GM19328 (cell line): Measurements from ENCODE around the gene TSPEAR.

Source experiments
- ATAC-seq: cut with Tn5 transposase; IDR thresholded peaks from one replicate; pipeline ENCODE4 v1.9.1; 2021; ENCODE audit warnings: mild to moderate bottlenecking, moderate library complexity; ENCODE audit not compliant: unreplicated experiment

TSPEAR gene

DNA sequence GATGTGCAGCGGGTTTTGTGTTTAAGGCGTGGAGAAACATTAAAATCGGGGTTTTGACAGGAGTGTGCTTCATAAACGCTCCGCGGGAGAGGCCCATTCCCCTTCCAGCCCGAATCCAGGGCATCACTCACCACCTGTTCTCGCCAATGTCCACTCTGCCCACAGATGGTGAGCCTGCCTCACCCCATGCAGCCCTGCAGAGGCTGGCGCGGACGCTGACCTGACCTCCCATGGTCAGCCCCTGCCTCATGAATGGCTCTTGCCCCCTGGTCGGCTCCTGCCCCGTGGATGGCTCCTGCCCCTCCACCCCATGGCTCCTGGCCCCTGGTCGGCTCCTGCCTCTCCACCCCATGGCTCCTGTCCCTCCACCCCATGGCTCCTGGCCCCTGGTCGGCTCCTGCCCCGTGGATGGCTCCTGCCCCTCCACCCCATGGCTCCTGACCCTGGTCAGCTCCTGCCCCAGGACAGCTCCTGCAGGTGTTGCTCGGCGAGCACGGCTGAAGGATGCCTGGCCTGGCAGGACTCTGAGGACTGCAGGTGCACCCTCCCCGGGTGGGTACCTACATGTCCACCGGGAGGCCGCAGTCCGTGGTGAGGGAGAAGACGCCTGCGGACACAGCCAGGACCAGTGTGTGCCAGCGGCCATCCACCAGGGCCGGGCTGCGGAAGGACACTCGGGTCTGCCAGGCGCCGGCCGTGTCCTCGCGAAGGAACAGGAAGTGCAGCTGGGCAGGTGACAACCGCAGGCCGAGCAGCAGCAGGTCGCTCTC, 178.1 kb downstream of the TSPEAR start:
- ATAC-seq, result no peak

DNA sequence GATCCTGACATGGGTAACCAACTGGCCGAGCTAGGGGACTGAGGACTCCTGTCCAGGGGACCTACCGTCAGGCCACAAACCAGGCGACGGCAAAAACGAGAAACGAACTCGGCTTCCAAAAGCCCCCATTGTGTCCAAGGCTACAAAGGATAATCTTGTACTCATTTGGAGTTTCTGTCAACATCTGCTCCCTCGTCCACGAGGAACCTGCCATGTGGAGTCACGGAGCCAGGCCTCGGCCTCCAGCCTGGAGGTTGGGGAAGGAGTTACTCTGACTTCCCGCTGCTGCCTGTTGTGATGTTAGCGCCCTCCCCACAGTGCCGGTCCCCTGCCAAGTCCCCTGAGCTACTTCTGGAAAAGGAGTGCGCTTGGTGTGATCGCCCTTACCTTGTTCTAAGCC, 178.7 kb downstream of the TSPEAR start:
- ATAC-seq, result no peak

DNA sequence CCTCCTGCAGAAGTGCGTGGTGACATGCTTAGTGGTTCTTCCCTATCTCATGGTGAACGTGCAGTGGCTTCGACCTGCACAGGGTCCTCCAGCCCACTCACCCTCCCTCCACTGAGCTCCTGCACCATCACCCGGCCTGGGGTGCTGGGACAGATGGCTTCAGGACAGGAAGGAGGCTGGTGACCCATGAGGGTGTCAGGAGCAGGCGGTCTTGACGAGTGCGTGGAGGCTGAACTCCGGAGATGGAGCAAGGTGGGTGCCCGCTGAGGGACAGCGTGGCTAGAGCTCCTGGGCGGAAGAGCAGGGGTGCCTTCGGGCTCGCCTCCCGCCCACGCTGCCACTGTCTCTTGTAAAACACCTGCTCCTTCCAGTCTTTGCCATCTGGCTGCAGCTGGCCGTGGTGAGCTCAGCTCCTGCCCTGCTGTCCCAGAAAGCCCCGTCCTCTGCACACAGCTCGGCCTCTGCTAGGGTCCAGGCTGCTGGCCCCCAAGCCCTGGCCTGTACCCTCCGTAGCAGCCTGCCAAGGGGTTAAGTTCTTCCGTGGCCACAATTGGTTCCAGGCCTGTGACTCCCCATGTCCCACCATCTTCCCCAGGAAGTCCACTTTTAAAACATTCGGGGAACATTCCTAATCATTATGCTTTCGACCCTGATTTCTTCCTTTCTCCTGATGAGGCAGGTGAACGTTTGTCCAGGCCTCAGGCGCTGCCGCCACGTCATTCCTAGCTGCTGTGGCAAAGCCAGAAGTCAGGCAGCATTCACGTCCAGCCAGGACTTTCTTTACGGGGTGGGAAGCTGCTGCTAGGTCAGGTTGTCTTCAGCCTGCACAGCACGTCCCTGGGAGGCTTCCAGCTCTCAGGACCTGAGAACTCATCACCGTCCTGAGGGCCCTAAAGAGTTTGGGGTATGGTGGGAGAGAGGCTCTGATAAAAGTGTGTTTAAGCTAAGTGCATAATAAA, 179.5 kb downstream of the TSPEAR start:
- ATAC-seq, result no peak

DNA sequence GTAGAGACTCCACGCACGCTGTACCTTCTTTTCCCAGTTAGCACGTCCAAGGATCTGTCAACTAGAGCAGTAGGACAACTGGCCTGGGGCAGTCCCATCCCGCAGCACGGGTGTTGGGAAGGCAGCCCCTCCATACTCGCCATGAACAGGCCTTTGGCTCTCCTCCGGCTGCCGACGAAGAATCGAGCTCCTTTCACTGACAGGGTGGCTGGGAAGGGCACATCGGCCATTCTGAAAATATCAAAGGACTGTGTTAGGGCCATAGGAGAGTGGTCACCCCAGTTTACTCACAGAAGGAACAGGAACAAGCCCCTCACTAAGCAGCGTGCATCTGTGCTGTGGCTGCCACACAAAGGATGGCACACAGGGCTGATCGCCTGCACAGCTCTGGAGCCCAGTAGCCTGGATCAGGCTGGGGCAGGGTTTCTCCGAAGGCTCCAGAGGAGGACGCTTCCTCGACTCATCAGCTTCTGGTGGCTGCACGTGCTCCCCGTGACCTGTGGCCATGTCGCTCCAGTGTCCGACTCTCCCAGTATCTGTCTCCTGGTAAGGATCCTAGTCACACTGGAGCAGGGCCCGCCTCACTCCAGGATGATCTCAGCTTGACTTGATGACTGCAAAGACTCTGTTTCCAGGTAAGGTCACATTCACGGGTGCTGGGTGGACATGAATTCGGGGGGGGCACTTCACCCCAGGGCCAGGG, 180.3 kb downstream of the TSPEAR start:
- no peak for ATAC-seq

DNA sequence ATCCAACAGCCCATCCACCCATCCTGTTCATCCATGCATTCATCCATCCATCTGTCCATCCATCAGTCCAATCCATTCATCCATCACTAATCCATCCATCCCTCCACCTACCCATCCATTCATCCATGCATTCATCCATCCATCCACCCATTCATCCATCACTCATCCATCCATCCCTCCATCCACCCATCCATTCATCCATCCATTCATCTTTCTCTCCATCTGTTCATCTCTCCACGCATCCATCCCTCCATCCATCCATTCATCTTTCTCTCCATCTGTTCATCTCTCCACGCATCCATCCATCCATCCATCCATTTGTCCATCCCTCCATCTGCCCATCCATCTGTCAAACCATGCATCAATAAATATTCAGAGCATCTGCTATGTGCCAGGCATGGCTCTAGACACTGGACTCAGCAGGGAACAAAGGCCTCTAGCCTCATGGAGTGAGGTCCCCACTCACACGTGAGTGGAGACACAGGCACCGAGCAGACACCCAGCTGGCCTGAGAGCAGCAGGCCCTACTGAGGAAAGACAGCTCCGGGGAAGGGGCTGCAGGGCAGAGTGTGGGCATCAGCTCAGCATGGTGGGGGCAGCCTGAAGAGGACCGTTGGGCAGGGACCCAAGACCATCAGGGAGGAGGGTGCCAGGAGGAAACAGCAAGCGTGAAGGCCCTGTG, 181.0 kb downstream of the TSPEAR start:
- ATAC-seq, result no peak

DNA sequence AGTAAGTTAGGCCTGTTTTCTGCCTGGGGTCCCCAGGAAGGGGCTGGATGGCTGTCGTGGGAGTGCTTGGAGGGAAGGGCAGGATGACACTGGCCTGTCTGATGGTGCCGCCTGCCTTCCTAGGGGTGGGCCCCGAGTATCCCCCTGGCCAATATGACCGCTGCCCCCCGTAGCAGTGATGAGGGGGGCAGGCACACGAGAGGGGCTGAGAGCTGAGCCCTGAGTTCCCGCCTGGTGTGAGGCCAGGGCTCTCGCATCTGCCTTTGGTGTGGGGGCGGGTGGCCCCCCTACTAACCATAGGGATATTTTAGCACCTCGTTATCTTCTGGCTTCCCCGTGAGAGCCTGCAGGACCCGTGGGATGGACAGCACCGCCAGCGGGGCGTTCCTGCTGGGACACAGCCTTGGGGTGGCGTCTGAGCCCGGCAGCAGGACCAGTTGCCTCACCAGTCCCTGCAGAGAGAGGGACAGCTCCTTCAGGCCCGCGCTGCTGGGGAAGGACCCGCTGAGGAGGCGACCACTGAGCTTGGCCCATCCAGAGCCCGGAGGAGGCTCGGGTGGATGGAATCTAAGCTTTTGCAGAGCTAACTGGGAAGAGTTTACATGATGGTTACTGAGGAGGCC, 181.8 kb downstream of the TSPEAR start:
- ATAC-seq, result no peak

DNA sequence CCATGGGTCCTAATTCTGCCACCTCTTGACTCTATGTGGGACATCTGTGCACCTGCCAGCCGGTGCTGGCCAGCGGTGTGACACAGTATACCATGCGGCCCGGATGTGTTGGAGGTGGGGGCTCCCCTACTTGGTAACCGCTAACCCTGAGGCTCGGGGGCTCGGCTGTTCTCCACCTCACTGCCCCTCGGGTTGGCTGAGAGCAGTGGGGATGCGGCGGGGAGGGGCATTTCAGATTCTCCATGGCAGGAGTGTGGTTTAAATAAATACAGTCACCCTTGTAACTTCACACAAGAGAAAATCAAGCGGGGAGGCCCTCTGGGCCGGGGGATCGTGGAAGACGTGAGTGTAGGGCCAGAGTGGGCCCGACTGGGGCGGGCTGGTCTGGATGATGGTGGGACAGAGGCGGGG, 182.4 kb downstream of the TSPEAR start:
- no peak for ATAC-seq

DNA sequence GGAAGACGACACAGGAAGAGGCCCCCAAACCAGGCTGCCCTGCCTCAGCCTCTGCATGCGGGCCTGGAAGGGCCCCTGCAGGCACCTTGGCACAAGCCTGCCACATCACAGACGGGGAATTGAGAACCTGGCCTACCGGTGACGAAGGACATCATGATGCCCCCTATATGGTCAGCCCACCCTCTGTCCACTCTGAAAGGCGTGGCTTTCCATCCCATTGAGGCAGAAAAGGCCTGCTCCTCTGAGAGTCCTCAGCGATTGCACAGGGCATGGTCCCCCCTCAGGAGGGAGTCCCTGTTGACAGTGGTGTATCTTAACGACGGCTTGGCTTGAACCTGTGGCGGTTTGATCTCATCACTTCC, 182.8 kb downstream of the TSPEAR start:
- no peak for ATAC-seq

DNA sequence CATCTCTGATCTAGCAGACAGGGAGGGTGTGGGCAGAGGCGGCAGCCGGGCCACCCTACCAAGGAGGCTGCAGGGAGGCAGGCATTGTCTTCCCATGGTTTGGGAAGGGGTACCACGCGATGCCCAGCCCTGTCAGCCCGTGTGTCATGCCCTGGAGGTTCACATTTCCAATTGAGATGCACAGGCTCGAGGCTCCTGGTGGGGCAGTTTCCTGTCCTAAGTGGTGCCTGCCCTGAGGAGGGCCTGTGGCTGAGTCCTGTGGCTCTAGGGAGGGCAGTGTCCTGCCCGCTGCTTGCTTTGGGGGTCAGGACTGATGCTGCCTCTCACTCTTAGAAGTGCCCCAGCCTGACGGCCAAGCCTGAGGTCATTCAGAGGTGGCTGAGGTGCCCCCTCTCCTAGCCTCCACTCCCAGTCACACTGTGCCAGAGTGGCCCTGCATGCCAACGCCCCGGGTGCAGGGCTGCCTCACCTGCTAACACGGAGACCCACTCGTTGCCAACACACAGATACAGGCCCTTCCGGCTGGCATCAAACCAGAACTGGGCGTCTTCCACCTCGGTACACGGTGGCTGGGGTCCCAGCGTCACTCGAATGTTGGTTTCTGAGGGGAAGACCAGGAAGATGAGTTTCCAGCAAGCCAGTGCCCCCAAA, 183.3 kb downstream of the TSPEAR start:
- ATAC-seq, result no peak

DNA sequence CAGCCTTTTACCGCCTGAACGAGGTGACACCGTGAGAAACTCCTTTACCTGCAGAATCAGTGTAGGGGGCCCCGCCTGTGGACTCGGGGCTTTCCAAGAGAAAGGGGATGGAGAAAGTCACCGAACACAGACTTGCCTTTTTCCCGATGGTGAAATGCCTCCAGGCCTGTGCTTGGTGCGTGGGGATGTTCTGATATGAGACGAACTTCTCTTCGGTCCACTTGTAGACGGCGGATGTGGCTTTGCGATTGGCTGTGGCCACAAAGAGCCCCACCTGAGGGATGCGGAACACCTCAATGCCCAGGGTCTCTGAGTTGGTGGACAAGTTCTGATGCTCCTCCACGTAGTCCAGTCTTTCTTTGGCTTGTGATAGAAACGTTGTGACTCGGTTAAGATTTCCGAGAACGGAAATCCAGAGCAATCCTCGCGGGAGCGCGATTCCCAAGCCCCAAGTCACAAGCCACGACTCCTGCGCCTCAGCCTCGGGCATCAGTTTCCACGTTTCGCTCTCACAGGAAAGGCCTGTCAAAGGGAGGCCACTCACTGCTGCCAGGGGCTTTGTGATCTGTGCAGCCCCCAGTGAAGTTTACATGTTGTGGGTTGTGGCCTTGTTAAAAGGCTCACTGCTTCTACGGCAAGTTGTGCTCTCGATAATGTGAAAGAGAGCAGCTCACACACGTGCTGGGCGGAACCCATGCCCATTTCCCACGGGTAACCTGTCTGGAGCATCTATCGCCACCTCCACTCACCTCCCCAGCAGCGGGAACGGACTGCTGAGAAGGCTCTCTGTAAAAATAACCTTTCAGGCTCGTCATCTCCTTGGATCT, 184.0 kb downstream of the TSPEAR start:
- no peak for ATAC-seq

DNA sequence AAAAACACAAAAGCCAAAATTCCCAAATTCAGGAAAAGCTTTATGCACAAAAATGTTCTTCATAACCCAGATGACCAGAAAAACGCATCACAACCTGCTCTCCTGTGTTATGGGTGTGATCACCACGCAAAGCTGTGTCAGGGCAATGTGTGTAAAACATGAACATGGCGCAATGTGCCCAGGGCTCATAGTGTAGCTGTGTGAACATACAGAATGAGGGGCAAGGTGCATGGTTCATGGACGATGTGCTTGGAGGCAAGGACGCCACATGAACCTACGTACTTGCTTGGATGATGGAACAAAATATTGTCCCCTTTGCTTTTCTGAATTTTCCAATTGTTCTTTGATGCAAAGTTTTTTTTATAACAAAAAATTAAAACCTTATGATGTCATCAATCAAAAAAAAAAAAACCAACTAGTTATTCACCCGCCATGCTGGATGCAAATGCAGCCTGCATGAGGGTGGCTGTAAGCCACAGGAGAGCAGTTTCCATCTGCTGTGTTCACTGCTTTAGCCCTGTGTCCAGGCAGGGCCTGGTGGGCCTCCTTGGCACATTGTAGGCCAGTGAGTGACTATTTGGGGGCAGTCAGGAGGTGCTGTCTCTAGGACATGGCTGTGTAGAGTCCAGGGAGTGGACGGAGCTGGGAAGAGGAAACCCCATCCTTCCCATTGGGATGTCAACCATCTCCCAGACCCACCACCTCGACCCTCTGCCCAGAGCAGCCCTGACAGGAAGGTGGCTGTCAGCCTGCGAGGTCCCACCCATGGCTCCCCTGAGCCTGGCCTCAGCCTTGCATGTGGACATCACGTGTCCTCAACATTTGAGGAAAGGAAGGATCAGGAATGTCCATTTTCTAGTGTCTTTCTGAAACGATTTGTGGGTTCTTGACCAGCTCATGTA, 185.0 kb downstream of the TSPEAR start:
- ATAC-seq, result no peak

DNA sequence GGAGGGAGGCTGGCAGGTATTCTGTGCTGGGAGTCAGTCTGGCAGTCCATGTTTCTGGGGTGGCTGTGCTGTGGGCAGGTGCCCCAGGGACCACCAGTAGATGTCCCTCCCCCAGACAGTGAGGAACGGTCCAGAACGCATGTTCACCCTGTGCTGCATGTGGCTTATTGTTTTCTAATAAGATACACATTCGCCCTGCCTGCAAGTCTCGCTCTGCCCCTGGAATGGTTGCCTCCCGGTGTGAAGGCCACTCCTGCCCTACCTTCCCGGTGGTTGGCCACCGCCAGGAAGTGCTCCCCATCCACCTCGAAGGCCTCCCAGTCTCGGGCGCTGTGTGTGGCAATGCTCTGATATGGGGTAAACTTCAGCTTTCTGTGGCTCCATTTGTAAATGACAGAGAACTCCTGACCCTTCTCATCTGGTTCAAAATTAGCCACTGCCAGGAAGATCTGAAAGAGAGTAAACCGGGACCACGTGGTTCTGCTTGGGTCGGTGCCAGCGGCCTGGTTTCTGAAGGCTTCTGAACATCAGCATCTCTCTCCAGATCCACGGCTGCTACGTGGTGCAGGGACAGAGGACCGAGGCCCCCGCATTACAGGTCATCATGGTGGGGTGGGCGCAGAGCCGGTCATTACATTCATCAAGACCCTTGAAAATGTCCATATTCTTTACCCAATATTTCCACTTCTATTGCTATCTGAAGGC, 185.8 kb downstream of the TSPEAR start:
- no peak for ATAC-seq

DNA sequence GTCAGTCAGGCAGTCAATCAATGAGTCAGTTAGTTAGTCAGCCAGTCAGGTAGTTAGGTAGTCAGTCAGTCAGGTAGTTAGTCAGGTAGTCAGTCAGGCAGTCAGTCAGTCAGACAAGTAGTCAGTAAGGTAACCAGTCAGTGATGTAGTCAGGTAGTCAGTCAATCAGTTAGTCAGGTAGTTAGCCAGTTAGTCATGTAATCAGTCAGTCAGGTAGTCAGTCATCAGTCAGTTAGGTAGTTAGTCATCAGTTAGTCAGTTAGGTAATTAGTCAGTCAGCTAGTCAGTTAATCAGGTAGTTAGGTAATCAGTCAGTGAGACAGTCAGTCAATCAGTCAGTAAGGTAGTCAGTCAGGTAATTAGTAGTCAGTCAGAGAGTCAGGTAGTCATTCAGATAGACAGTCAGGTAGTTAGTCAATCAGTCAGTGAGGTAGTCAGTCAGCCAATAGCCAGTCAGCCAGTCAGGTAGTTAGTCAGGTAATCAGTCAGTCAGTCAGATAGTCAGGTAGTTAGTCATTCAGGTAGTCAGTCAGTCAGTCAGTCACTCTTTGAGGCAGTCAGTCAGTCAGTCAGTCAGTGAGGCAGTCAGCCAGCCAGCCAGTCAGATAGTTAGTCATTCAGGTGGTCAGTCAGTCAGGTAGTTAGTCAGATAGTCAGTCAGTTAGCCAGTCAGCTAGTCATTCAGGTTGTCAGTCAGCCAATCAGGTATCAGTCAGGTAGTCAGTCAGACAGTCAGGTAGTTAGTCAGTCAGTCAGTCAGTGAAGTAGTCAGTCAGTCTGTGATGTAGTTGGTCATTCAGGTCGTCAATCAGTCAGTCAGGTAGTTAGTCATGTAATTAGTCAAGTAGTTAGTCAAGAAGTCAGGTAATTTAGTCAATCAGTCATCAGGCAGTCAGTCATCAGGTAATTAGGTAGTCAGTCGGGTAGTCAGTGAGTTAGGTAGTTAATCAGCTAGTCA, 186.7 kb downstream of the TSPEAR start:
- ATAC-seq, result no peak

DNA sequence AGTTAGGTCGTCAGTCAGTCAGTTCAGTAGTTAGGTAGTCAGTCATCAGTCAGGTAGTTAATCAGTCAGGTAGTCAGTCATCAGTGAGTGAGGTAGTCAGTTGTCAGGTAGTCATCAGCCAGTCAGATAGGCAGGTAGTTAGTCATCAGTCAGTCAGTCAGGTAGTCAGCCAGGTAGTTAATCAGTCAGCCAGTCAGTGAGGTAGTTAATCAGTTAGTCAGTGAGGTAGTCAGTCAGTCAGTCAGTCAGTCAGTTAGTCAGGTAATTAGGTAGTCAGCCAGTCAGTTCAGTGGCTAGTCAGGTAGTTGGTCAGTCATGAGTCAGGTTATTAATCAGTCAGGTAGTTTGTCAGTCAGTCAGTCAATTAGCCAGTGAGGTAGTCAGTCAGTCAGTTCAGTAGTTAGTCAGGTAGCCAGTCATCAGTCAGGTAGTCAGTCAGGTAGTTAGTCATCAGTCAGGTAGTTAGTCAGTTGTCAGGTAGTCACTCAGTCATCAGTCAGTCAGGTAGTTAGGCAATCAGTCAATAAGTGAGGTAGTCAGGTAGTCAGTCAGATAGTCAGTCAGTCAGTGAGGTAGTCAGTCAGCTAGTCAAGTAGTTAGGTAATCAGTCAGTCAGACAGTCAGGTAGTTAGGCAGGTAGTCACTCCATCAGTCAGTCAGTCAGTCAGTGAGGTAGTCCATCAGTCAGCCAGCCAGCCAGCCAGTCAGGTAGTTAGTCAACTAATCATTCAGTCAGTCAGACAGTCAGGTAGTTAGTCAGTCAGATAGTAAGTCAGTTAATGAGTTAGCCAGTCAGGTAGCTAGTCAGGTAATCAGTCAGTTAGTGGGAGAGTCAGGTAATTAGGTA, 187.6 kb downstream of the TSPEAR start:
- ATAC-seq, result no peak

DNA sequence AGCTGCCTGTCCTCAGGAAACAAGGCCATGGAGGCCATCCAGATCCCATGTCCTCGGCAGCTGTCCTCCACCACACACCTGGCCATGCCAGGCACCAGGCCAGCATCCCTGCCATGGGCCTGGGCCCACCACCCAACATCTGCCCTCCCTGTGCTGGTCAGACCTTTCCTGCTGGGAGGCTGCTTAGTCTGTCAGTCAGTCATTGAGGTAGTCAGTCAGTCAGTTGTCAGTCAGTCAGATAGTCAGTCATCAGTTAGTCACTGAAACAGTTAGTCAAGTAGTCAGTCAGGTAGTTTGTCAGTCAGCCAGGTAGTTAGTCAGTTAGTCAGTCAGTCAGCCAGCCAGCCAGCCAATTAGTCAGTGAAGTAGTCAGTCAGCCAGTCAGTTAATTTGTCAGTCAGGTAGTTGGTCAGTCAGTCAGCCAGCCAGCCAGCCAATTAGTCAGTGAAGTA, 188.6 kb downstream of the TSPEAR start:
- no peak for ATAC-seq
